NCI-H510A treated with DMSO at 0.1 percent for 48 hours (cell line): ENCODE data around the gene PHEX.

Experiments used
- DNase-seq: peaks from one replicate; lab custom pipeline; 2025; lab: John Stamatoyannopoulos, UW

Gene PHEX

DNA sequence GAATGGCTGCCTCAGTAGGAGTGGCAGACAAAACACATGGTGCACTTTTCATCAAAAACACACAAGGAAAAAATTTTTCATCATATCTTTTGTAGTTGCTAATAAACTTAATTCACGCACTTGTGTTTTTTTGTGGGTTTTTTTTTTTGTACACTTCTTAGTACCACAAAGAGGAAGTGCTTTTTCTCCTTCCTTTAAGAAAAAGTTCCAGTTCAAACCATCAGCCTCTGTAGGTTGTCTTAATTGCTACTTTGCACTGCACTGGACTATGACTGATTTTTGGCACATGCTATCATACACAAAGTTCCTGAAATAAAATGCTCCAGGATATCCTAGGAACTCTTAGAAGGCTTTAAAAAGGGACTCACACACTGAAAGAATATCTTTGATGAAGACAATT, at the start of gene PHEX:
PHEX (plus strand) TSS at position 242 of the 400 bp plus-strand sequence. CDS start 681 bp downstream, outside the sequence.
- no peak for DNase-seq

DNA sequence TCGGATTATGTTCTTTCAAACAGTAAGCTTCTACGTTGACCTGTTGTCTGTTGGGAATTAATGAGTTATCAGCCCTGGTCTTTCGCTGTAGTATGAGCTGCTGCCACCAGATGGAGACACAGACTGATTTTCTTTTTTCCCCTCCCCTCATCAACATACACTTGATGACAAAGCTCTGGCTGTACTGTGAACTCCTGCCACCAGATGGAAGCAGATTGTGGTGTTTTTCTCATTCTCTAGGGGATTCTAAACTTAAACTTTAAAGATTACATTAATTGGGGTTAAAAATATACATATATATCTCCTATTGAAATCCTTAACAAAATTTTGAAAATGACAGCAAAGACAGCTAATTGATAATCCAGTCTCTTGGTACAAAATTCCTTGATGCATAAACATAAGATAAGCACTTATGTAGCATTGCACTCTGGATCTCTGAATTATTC, 46.8 kb upstream of the PHEX start:
- peak; percentile 53 for DNase-seq

DNA sequence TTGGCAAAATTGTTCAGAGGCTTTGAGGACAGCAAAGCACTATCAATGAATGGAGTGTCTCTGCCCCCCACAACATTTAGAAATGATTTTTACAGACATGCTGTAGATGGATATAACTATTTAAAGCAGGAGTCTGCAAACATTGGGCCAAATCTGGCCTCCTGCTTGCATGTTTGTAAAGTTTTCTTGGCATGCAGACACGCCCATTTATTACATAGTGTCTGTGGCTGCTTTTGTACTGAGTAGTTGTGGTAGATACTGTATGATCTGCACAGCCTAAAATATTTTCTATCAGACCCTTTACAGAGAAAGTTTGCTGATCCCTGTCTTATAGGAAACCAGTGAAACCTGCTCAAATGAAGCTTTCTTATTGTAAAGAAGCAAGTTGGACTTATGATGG, 45.5 kb upstream of the PHEX start:
- no peak for DNase-seq

DNA sequence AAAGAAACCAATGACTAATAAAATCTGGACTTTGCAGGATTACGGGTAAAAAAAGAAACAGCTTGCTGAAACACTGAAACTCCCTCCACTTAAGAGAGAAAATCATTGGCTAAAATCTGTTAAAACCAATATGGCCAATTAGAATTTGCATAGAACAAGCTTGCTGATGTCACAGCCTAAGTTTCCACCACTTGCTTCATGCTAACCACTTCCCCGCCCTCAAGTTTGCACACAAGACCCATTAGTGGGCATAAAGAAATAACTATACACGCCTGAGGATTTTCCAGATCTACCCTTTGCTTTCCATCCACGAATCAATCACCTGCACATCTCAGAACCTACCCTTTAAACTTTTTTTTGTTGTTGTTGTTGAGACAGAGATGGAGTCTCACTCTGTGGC, 42.7 kb upstream of the PHEX start:
- DNase-seq: no peak

GRCh38 chrX:21990832-21991231, 41.3 kb upstream of the PHEX start:
- no peak for DNase-seq

GRCh38 chrX:21991504-21991903, 40.6 kb upstream of the PHEX start:
- DNase-seq: no peak

DNA sequence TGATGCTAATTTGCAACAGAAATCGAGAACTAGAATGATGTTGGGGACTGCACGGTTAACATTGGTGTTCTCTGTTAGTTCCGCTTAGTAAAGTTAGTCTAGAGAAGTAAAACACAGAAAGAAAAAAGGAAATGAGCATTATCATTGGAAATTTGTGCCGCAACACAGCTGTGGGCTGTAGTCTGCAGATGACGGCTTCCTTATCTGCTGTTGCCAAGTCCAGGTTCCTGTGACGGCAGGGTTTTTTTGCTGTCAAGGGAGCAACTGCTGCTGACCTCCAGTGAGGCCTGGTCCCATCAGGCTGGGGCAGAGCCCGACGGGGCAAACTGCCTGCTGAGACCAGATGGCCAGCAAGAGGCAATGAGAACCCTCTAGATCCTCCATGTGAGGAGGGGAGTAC, 38.9 kb upstream of the PHEX start:
- DNase-seq: no peak

- DNase-seq: no peak
Measured at GRCh38 chrX:21996872-21997455, 35.2 kb upstream of the PHEX start.

GRCh38 chrX:21998037-21998436, 34.1 kb upstream of the PHEX start:
- DNase-seq: no peak

GRCh38 chrX:22004866-22005265, 27.3 kb upstream of the PHEX start:
- no peak for DNase-seq

DNA sequence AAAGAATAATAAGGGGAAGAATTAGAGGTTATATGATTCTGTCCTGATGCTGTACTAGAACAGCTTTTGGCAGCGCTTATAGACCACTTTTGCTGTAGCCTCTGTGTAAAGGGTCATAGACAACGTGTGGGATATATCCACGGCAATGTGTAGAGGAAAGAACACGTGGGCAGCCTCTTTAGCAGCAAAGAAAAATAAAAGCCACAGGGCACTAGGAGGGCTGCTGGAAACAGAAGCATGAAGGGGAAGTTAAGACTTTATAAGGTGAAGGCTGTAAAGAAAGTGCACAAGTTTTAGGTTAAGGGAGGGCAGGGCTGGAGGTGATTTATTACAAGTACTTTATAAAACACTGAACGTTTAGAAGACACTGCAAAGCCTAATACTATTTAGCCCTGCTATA, 20.1 kb upstream of the PHEX start:
- DNase-seq: no peak

GRCh38 chrX:22012931-22013330, 19.2 kb upstream of the PHEX start:
- DNase-seq: peak; percentile 4

DNA sequence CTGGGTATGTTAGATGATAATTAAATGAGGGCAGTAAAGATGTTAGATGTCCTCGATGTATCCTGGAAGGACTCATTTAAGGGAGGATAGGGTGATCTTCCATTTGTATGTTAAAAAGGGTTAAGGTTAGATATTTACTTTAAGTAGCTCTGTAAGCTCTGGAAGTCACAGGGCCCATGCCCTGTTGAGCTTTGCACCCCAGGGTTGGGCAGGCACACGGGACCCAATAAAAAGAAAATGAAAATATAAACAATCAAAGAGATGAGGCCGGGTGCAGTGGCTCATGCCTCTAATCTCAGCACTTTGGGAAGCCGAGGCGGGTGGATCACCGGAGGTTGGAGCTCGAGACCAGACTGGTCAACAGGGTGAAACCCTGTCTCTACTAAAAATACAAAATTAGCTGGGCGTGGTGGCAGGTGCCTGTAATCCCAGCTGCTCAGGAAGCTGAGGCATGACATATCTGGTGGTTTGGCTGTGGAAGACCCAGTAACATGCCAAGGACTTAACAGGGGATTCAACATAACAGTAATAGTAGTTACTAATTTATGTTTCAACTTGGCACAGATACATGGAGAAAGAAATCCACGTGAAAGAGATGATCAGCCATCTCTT, 16.9 kb upstream of the PHEX start:
- DNase-seq: no peak

DNA sequence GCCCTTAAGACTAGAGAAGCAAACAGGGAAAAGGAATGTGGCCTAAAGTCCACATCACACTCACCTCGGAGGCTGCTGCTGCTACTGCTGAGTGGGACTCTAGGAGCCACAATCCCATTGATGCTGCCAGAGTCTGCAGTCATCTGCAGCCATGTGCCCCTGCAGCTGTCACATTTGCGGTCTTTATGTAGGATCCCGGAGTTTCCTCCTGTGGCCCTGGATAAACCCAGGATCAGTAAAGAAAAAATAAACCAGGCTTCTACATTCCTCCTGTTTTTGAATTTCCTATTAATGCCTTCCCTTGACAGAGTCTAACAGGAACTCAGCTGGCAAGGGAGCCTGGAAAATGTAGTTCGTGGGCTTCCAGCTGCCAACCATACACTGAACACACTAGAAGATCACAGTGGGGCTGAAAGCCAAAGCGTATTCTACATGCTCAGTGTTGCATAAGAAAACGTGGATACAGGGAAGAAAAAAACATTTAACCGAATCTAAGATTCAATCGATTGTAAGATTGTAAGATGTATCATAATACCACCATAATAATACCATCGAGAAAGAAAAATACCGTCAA, 10.3 kb upstream of the PHEX start:
- DNase-seq: no peak

- DNase-seq: no peak
Measured at GRCh38 chrX:22024577-22024976, 7.5 kb upstream of the PHEX start.

GRCh38 chrX:22025751-22026150, 6.4 kb upstream of the PHEX start:
- DNase-seq: no peak

DNA sequence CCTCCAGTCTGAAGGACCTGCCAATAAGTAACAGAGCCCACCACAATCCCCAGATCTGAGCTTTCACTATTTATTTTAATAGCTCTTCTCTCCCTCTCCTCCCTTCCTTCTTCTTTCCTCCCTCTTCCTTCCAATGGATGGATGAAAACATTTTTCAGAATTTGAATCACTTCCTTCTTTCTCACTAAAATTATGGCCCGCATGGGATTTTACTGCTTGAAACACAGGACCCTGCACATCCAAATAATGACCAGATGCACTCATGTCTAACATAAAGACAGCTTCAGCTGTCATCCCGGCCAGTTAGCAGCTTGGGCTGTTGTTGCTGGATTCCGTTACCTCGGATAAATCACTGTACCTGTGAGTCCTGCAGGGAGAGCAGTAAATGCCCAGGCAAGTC, 5.4 kb upstream of the PHEX start:
- no peak for DNase-seq

DNA sequence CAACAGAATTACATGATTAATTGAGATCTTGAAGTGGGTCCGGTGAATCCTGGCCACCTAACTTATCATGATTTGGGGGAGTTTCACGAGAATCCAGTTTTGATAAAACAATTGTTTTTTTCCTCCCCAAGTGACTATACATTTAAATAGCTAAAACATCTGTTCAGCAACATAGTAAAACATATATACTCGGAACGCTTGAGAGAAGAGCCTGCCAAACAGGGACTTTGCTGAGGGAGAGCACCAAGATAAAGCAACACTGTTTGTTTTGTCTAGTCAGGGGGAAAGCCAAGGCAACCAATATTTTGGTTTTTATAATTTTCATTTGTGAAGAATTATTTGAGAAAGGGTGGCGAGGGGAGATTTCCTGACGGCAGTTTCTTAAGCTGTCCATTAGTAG, 381 bp downstream of the PHEX start:
- no peak for DNase-seq

DNA sequence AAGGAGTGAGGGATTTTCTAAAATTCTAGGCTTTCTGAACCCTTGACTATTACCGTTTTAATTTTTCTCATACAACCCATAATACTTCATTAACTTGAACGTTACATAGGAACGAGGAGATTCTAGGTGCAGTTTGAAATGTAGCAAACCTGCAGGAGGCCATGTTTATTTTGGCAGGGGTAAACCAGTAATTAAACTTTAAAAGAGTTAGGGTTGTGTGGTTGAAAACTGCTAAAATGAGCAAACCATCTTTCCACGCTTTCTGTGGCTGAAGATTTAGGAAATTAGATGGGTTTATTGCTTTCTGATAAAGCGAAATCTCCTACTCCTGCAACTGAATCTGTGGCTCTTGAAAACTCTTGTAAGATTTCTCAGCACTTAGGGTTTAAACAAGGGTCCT, 1.7 kb downstream of the PHEX start:
- no peak for DNase-seq

- DNase-seq: no peak
Measured at GRCh38 chrX:22035236-22035635, 3.1 kb downstream of the PHEX start.

DNA sequence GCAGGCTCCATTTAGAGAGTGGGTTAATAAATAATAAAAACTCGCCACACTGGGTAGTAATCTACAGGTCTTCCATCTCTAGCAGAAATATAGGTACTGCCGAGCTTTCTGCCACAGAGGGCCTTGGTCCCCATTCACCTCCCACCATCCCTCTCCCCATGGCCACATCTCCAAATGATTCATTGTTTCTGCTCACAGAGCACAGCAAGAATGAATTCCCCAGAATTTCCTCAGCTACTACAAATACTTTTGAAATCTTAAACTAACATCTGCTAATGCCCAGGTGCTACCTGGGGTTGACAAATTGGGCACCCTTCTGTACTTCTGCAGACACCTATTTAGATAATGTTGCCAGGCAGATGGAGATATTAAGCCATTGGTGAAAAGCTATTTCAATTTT, 5.1 kb downstream of the PHEX start:
- no peak for DNase-seq

DNA sequence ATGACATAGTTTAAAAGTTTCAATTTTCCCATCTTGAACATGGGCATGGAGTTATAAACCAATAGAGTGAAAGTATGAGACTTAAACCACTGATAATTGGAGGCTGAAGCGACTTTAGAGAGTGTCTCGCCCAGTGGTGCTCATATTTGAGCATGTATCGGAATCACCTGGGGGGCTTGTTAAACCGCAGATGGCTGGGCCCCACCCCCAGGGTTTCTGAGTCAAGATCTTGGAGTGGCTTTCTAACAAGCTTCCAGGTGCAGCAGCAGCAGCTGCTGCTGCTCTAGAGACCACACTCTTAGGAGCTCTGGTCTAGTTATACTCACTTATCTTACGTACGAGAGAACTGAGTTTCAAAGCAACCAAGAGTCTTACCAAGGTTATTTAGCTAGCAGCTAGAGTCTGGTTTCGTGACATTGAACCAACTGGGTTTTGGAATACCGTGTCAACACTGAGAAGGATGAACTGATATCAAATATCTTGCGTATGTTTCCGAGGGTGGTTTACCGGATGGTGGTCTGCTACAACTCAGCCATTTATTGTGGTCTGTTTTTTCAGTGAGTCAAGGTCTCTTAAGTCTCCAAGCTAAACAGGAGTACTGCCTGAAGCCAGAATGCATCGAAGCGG, 5.9 kb downstream of the PHEX start:
- DNase-seq: peak; percentile 3

DNA sequence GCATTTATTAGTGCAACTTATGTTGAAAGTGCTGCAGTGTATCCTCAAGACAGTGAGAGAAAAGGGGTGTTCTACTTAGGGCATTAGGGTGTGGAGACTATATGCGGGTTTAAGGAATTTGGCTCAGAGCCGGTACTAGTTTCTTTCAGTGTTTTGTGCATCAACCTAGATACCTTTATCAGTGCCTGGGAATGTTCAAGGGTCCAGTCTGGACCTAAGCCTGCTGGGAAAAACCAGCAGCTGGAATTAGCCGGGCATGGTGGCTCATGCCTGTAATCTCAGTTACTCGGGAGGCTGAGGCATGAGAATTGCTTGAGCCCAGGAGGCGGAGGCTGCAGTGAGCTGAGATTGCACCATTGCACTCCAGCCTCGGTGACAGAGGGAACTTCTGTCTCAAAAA, 7.4 kb downstream of the PHEX start:
- DNase-seq: no peak
